IgD-negative memory B cell (primary cell): ENCODE data around the gene HCFC2. TPM values are rescaled to one million over a fixed set of nuclear protein-coding genes. Genes with fewer than 3 reads are reported as not detected.

ENCODE experiments used
- H3K27ac Mint-ChIP-seq, 3 donors: one replicate each; pipeline ENCODE4 v1.8.0; 2020 to 2022; ENCODE audit warnings: mild to moderate bottlenecking in 3 of 3, mixed read lengths in 3 of 3, moderate library complexity in 1 of 3
- H3K27me3 Mint-ChIP-seq: one replicate; pipeline ENCODE4 v1.8.0; 2021; ENCODE audit warnings: mixed read lengths
- H3K36me3 Mint-ChIP-seq: one replicate; pipeline ENCODE4 v1.8.0; 2020; ENCODE audit warnings: mild to moderate bottlenecking, mixed read lengths
- H3K4me1 Mint-ChIP-seq, 3 donors: one replicate each; pipeline ENCODE4 v1.8.0; 2020 to 2022; ENCODE audit warnings: mixed read lengths in 3 of 3, mild to moderate bottlenecking in 1 of 3
- H3K4me3 Mint-ChIP-seq, 4 donors: one replicate each; pipeline ENCODE4 v1.8.0; 2020 to 2022; ENCODE audit warnings: mild to moderate bottlenecking in 4 of 4, mixed read lengths in 4 of 4, moderate library complexity in 3 of 4
- H3K9me3 Mint-ChIP-seq, 3 donors: one replicate each; pipeline ENCODE4 v1.8.0; 2020 to 2021; ENCODE audit warnings: mixed read lengths in 3 of 3, mild to moderate bottlenecking in 1 of 3
- polyA plus RNA-seq: library from polyadenylated mRNA; unstranded; fragments of 300-500 nt; fragmentation: Illumina TruSeq; gene quantifications from one replicate; pipeline ENCODE4 v1.2.3, GENCODE V29; 2021

The HCFC2 gene
- polyA plus RNA-seq, 1 donor from 2014 or later = 7.4 TPM

DNA sequence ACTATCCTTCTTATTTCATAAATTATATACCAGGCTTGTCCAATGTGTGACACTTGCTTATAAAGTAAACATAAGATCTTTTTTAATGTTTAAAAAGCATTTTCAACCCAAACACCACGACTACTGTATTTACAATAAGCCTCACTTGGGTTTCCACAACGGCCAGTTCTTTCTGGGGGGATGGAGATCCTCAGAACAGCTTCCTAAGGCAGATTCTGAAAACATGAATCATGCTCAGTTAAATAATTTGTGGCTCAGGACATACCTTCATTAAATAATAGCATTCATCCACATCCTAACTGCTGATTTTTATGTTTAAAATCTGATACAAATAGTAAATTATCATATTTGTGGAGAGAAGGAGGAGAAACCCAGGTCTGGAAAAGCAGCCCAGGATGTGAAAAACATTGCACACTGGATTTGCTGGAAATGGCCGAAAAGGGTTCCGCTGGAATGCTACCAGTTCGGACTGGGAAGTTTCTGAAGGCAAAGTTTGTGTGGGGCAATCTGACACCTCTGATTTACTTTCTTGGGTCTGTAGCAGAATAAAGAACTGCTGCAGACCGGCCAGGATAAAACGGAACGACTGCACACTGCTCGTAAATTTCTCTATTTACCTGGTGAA is 14.9 kb upstream of the HCFC2 start:
- Mint-ChIP-seq H3K4me1 (peaks cover 0 to 8% (median 1%) of the 10 kb centered on the region in 3 donors), H3K27me3 (peaks cover 21% of the 10 kb centered on the region), H3K9me3 (no peaks in the 10 kb centered on the region), H3K27ac (no peak overlapping the region), H3K4me3 (no peak overlapping the region), H3K36me3 (no peaks in the 10 kb centered on the region)

DNA sequence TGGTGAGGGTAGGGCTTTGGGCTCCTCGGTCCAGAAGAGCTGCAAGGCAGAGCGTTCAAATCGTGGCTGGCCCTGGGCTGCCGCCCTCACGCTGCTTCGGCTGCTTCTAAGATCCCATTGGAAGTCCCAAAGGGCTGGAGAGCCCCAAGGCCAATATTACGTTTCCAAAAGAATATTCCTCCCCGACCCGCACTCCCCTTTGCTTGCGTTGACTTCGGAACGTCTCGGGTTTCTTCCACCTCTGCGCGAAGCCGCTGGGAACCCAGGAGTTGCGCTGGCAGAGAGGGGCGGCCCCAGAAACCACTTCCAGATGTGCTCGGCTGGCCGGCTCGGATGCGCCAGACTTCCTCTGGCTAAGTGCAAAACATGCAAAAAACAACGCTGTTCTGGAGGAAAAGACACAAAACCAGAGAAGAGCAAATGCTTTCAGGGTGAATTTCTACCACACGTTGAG is 14.4 kb upstream of the HCFC2 start, which contains the start of gene GLT8D2:
Gene GLT8D2, minus strand, starts transcription at position 285 of the 454 bp plus-strand sequence. CDS start 30,539 bp downstream, outside the sequence.
- Mint-ChIP-seq H3K4me1 (peaks cover 0 to 8% (median 1%) of the 10 kb centered on the region in 3 donors), H3K4me3 (no peak within 1 kb of the TSS), H3K9me3 (peaks cover 0 to 2% (median 0%) of the 10 kb centered on the region in 3 donors), H3K27me3 (peaks cover 24% of the 10 kb centered on the region), H3K27ac (no peak within 1 kb of the TSS), H3K36me3 (peaks cover 2% of the 10 kb centered on the region)

DNA sequence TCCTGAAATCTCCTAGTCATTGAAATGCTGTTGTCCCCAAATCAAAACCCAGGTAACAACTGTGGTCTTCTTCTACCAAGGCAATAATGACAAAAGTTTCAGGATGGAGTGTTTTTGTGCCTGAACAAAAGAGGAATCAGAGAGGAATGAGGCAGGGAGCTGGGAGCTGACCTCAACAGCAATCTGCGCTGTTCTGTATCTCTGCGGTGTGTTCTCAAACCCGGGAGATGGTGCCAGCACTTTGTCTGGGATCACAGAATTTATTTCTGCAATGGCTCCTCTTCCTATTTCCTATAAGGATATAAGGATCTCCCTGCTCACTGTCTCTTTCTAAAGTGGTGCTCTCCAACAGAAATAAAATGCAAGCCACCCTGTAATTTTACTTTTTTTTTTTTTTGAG is 13.9 kb upstream of the HCFC2 start:
- Mint-ChIP-seq H3K4me1 (peaks cover 0 to 8% (median 1%) of the 10 kb centered on the region in 3 donors), H3K9me3 (peaks cover 0 to 2% (median 0%) of the 10 kb centered on the region in 3 donors), H3K27ac (no peak overlapping the region), H3K4me3 (no peak overlapping the region), H3K27me3 (peaks cover 27% of the 10 kb centered on the region), H3K36me3 (peaks cover 2% of the 10 kb centered on the region)

DNA sequence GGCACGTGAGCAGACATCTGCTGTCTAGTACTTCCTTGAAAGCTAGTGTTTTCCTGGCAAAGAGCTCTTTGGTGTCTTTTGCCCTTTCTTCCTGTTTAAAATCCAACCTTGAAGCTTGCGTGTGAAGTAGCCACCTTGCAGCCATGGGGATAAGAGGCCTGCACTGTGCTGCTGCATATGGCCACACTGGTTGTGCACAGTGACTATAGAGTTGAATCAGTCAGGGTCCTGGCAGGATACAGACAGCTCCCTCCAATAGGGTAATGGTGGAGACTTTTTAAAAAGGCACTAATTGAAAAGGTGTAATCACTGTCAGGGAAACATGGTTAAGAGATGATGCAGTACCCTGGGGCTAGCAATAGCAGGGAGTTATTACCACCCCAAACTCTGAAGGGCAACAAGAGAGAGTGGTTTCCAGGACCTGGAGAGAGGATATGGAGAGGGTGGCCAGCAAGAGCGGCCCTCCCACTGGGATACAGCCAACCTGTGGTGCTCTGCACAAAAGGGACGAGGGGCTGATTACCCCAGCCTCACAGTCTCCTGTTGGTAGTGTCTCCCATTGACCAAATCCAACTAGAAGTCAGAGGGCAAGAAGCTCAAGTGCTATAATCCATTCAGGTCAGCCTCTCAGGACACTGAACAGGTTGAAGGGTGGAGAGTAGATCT is 9.5 kb upstream of the HCFC2 start:
- Mint-ChIP-seq H3K9me3 (peaks cover 2 to 4% (median 2%) of the 10 kb centered on the region in 3 donors), H3K4me3 (no peak overlapping the region), H3K4me1 (peaks cover 0 to 6% (median 0%) of the 10 kb centered on the region in 3 donors), H3K27ac (no peak overlapping the region), H3K36me3 (peaks cover 2% of the 10 kb centered on the region), H3K27me3 (peaks cover 21% of the 10 kb centered on the region)

DNA sequence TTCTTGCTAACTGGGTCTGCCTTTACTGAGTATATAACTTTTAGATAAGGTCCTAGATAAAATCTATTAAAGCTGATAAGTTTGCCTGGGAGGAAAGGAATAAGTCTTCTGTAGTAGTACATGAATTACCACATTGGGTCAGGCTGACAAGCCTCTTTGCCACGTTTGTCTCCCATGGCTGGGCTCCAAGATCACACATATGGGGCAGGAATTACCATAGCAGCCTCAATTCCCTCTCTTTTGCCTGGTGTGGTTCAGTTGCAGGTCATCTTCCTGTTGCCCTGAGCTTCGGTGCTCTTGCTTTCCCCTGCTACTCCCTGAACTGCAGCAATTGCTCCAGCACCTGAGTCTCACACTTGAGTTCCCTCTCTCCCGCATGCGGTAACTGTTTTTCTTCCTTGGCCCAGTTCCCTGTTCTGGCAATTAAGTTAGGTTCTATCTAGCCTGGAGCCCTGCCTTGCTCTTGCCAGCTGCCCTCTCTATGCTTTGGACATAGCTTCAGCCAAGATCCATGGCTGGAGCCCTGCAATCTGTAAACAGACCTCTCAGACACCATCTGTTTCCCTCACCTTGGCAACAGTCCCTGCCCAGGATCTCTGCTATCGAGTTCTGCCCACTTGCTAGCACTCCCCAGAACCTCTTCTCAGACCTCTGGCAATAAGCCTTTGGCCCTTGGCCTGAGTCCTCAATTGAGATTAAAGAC is 8.5 kb upstream of the HCFC2 start:
- peak overlapping the region in 1 of 3 donors; percentile 17 for H3K27ac Mint-ChIP-seq
- no peaks in the 10 kb centered on the region for H3K4me1 Mint-ChIP-seq
- no peak overlapping the region for H3K4me3 Mint-ChIP-seq
- H3K9me3 Mint-ChIP-seq = peaks cover 2 to 4% (median 2%) of the 10 kb centered on the region in 3 donors
- peaks cover 15% of the 10 kb centered on the region for H3K27me3 Mint-ChIP-seq
- H3K36me3 Mint-ChIP-seq = peaks cover 2% of the 10 kb centered on the region

DNA sequence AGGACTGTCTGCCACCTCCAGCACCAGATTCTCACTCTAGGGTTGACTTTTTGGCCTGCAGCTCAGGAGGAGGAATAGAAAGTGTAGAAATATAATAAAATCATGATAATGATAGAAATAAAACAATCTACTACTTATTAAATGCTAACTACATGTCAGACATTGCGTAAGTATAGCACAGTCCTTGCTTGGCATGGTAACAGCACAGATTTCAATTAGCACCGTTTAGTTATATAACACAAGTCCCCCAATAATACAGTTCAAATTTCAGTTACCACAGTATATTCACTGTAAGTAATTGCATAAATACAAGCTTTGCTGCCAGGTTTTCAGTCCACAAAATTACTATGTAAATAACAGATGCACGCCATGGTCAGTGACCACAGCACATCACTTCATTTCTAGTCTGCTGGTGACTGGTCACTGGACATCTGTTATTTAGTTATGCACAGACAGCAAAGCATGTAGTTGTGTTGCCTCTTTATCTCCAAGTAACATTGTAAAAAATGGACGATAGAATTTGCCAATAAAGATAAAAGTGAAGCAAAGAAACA is 7.8 kb upstream of the HCFC2 start:
- Mint-ChIP-seq H3K4me1 (no peaks in the 10 kb centered on the region), H3K27ac (no peak overlapping the region), H3K4me3 (no peak overlapping the region), H3K36me3 (peaks cover 2% of the 10 kb centered on the region), H3K27me3 (peaks cover 15% of the 10 kb centered on the region), H3K9me3 (peaks cover 2 to 4% (median 2%) of the 10 kb centered on the region in 3 donors)

DNA sequence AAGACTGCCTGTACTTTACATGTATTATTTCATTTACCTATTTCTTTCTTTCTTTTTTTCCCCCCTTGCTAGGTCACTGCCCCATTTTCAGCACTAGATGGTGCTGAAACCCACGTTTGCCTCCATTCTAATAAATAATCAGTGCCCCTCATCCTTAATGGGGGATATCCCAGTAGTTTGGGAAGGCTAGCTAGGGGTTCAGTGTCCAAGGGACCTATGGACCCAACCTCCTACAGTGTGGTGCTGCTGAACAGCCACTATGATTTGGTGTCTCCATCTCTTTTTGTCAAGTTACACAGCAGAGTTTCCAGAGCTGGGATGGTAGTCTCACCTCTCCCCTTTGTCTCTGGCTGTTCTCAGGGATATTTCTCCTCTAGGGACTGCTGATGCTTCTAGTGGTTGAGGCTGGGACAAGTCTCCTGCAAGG is 6.5 kb upstream of the HCFC2 start:
- H3K27ac Mint-ChIP-seq = no peak overlapping the region
- no peak overlapping the region for H3K4me3 Mint-ChIP-seq
- peaks cover 10% of the 10 kb centered on the region for H3K27me3 Mint-ChIP-seq
- peaks cover 2 to 4% (median 2%) of the 10 kb centered on the region in 3 donors for H3K9me3 Mint-ChIP-seq
- no peaks in the 10 kb centered on the region for H3K4me1 Mint-ChIP-seq
- H3K36me3 Mint-ChIP-seq = peaks cover 2% of the 10 kb centered on the region

DNA sequence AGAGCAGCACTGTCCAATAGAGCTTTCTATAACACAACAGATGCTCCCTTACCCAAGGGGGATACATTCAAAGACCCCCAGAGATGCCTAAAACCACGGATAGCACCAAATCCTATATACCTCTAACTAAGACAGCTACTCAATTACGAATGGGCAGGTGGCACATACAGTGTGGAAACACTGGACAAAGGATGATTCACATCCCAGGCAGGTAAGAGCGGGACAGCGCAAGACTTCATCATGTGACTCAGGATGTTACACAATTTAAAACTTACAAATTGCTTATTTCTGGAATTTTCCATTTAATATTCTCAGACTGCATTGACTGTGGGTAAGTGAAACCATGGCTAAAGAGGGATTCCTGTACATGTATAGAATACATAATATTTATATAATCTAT is 5.5 kb upstream of the HCFC2 start:
- H3K27me3 Mint-ChIP-seq = peaks cover 10% of the 10 kb centered on the region
- H3K4me3 Mint-ChIP-seq = no peak overlapping the region
- H3K36me3 Mint-ChIP-seq = peaks cover 2% of the 10 kb centered on the region
- no peak overlapping the region for H3K27ac Mint-ChIP-seq
- H3K4me1 Mint-ChIP-seq = peaks cover 0 to 4% (median 2%) of the 10 kb centered on the region in 3 donors
- H3K9me3 Mint-ChIP-seq = peaks cover 2 to 4% (median 2%) of the 10 kb centered on the region in 3 donors

DNA sequence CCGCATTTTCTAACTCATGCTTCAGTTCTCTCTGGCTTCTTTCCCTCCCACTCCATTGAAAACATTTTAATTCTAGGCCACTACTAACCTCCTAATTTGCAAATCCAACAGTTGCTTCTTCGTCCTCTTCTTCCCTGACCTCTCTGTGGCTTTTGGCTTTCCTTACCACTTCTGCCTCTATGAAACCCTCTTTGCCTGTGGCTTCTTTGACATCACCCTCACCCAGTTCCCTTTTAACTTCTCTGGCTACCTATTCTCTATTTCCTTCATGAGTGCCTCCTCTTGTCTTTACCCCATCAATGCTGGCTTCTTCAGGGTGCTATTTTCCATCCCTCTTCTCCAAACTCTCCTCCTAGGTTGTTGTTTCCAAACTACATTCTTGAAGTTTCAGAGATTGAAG is 4.4 kb upstream of the HCFC2 start:
- Mint-ChIP-seq H3K9me3 (peaks cover 0 to 4% (median 2%) of the 10 kb centered on the region in 3 donors), H3K4me3 (no peak overlapping the region), H3K36me3 (no peaks in the 10 kb centered on the region), H3K4me1 (peaks cover 1 to 5% (median 3%) of the 10 kb centered on the region in 3 donors), H3K27ac (no peak overlapping the region), H3K27me3 (peaks cover 6% of the 10 kb centered on the region)

DNA sequence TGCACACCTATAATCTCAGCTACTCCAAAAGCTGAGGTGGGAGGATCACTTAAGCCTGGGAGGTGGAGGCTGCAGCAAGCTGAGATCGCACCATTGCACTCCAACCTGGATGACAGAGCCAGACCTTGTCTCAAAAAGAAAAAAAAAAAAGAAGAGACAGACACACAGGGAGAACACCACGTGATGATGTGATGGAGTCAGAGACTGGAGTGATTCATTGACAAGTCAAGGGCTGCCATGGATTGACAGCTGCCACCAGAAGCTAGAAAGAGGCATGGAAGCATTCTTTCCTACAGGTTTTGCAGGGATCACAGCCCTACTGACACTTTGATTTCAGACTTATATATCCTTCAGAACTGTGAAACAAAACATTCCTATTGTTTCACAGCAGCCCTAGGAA is 3.5 kb upstream of the HCFC2 start:
- Mint-ChIP-seq H3K27ac (no peak overlapping the region), H3K9me3 (peaks cover 0 to 4% (median 2%) of the 10 kb centered on the region in 3 donors), H3K36me3 (no peaks in the 10 kb centered on the region), H3K4me1 (peaks cover 9 to 11% (median 11%) of the 10 kb centered on the region in 3 donors), H3K27me3 (peaks cover 2% of the 10 kb centered on the region), H3K4me3 (peak overlapping the region in 1 of 4 donors; percentile 4)

DNA sequence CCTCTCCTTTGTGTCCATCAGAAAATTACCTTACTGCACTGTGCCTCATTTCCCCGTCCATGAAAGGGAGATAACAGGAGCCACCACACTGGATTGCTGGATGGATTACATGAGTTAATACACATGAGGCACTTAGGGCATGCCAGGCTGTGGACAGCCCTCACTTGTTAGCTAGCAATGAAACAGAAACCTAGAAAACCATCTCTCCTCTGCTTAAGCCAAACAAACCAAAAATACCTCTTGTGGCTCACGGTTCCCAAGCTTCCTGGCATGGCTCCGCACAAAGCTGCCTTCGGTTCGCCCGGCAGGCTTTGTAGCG is 660 bp upstream of the HCFC2 start:
- H3K27me3 Mint-ChIP-seq = peaks cover 2% of the 10 kb centered on the region
- no peaks in the 10 kb centered on the region for H3K9me3 Mint-ChIP-seq
- H3K4me1 Mint-ChIP-seq = peaks cover 12 to 15% (median 15%) of the 10 kb centered on the region in 3 donors
- peak overlapping the region in 2 of 3 donors; percentile 87 to 91 for H3K27ac Mint-ChIP-seq
- peaks cover 2% of the 10 kb centered on the region for H3K36me3 Mint-ChIP-seq
- H3K4me3 Mint-ChIP-seq = peak overlapping the region; percentile 93 to 97 (median 94)

DNA sequence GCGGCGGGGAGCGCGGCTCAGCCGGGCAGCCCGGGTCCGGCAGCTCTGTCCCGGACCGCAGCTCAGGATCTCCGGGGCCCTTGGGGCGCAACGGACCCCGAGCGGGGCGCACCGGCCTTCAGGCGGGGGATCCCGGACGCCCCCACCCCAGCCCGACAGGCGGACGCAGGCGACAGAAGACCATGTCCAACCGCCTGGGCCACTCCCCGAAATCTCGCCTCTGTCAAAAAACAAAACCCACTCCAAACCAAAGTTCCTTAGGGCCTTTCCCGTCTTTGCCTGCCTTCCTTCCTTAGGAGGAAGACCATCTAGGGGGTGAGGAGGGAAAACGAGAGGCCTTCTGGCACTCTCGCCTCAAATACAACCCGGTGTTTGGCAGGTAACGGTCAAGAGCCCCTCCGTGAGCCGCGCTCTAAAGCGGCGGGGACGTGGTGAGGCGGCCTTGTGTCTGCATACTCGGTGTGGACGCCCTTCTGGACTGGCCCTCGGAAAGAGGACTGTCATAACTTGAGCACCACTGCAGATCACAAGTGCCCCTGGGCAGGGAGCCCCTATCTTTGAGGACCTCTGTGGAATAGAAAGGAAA is 604 bp downstream of the HCFC2 start:
- peaks cover 2% of the 10 kb centered on the region for H3K27me3 Mint-ChIP-seq
- H3K4me3 Mint-ChIP-seq = peak overlapping the region; percentile 92 to 93 (median 93)
- H3K27ac Mint-ChIP-seq = peak overlapping the region; percentile 91 to 94 (median 91)
- H3K9me3 Mint-ChIP-seq = no peaks in the 10 kb centered on the region
- peaks cover 12 to 15% (median 15%) of the 10 kb centered on the region in 3 donors for H3K4me1 Mint-ChIP-seq
- peaks cover 2% of the 10 kb centered on the region for H3K36me3 Mint-ChIP-seq

DNA sequence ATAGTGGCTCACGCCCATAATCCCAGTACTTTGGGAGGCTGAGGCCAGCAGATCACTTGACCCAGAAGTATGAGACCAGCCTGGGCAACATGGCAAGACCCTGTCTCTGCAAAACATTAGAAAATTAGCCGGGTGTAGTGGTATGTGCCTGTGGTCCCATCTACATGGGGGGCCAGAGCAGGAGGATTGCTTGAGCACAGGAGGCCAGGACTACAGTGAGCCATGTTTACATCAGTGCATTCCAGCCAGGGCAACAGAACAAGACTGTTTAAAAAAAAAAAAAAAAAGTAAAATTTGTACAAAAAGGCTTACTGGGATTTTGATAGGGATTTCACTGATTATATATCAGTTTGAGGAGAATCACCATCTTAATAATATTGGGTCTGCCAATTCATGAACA is 7.8 kb downstream of the HCFC2 start:
- Mint-ChIP-seq H3K27me3 (no peaks in the 10 kb centered on the region), H3K36me3 (peaks cover 5% of the 10 kb centered on the region), H3K9me3 (no peaks in the 10 kb centered on the region), H3K4me1 (peaks cover 0 to 6% (median under 1%) of the 10 kb centered on the region in 3 donors), H3K27ac (no peak overlapping the region), H3K4me3 (no peak overlapping the region)

DNA sequence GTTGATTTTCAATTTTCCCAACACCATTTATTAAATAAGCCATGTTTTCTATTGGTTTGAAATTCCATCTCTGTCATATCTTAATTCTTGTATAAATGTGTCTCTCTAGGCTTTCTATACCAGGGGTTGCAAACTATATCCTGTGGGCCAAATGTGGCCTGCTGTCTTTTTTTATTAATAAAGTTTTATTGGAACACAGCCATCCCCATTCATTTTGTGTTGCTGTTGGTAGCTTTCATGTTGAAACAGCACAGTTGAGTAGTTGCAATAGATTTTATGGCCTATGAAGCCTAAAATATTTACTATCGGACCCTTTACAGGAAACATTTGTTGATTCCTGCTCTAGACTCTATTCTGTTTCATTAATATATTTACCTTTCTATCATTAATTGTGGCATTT is 9.4 kb downstream of the HCFC2 start:
- H3K27me3 Mint-ChIP-seq = no peaks in the 10 kb centered on the region
- H3K36me3 Mint-ChIP-seq = peaks cover 5% of the 10 kb centered on the region
- H3K27ac Mint-ChIP-seq = no peak overlapping the region
- no peaks in the 10 kb centered on the region for H3K9me3 Mint-ChIP-seq
- no peak overlapping the region for H3K4me3 Mint-ChIP-seq
- peaks cover 0 to 2% (median 0%) of the 10 kb centered on the region in 3 donors for H3K4me1 Mint-ChIP-seq
